GM10266 (cell line): Measurements from ENCODE around the gene PTPRA.

Experiments
- DNase-seq: peaks from one replicate; pipeline ENCODE4 v3.0.0; 2012; ENCODE audit errors: extremely low spot score
- CTCF ChIP-seq: IDR thresholded peaks from 2 replicates; pipeline ENCODE4 v1.5.1; 2012; ENCODE audit warnings: mild to moderate bottlenecking, low read depth; ENCODE audit not compliant: control insufficient read depth, insufficient read depth; ENCODE audit errors: missing control alignments

Gene PTPRA

GRCh38 chr20:2932498-2932897, 59.2 kb downstream of the PTPRA start:
- DNase-seq = no peak
- TF ChIP-seq CTCF = no peak

- DNase-seq = no peak
- TF ChIP-seq CTCF = no peak
Measured at GRCh38 chr20:2937902-2938301, 64.6 kb downstream of the PTPRA start.

GRCh38 chr20:2942439-2942838, 69.2 kb downstream of the PTPRA start:
- DNase-seq = no peak
- TF ChIP-seq CTCF = no peak

GRCh38 chr20:2946988-2947961, 74.0 kb downstream of the PTPRA start:
- no peak for DNase-seq
- TF ChIP-seq CTCF = no peak

GRCh38 chr20:2948968-2949367, 75.7 kb downstream of the PTPRA start:
- no peak for TF ChIP-seq CTCF
- DNase-seq = no peak

GRCh38 chr20:2952766-2953165, 79.5 kb downstream of the PTPRA start:
- DNase-seq = no peak
- TF ChIP-seq CTCF = no peak
